GM18498 (cell line): ENCODE results near the gene AKAP13.
"Not testable (repeated sequence)": the region's sequence is repeated elsewhere in the genome, so short reads cannot be mapped to it uniquely, and the experiment has no call there.

ENCODE experiments used
- ATAC-seq: cut with Tn5 transposase; IDR thresholded peaks from one replicate; pipeline ENCODE4 v1.9.1; 2021; ENCODE audit warnings: mild to moderate bottlenecking, moderate library complexity; ENCODE audit not compliant: unreplicated experiment

AKAP13 gene

DNA sequence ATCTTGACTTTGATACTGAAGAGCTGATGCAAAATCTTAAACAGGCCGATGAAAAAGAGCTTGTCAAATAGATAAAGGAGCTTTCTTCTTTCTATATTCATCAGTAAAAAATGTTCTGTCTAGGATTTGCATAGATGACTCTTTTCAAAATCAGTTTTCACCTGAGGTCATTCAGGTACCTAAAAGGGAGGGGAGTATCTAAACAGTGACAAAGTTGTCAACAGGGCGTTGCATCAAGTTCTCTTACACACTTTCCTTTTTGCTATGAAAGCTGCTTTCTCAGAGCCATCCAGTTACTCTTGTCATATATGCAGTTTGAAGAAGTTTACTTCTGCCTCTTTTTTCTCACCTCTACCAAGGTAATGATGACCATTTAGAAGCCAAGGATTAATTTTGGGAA, 60.0 kb downstream of the AKAP13 start:
- ATAC-seq: peak; percentile 51

DNA sequence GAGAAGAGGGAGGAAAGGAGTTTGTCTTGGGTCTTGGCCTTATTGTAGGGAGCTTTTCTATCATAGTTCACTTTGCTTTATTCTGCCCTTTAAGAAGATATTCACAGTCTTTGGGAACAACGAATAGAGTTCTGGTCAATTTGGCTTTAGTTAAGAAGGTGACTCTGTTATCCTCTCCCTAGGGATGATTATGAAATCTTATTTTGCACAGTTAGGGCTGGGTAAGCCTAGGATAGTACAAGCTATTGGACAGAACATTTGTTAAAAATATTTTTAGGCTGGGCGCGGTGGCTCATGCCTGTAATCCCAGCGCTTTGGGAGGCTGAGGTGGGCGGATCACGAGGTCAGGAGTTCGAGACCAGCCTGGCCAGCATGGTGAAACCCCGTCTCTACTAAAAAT, 61.5 kb downstream of the AKAP13 start:
- not testable (repeated sequence) for ATAC-seq

DNA sequence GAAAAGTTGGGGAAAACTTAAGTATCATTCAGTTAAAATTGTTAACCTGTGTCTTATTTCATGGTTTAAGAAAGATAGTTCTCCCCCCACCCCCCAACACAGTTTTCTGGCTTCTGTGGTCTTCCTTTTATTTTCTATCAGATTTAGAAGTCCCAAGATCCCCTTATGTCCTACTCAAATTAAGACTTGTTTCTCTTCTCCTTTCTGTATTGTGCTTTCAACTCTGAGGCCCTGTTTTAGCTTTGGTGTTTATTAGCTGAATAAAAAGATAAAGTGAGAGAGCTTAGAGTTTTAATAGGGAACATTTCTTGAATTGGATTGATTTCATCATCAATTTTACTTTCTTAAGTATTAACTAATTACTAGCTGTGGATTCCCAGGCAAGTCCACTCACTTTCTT, 62.6 kb downstream of the AKAP13 start:
- ATAC-seq: peak; percentile 44

DNA sequence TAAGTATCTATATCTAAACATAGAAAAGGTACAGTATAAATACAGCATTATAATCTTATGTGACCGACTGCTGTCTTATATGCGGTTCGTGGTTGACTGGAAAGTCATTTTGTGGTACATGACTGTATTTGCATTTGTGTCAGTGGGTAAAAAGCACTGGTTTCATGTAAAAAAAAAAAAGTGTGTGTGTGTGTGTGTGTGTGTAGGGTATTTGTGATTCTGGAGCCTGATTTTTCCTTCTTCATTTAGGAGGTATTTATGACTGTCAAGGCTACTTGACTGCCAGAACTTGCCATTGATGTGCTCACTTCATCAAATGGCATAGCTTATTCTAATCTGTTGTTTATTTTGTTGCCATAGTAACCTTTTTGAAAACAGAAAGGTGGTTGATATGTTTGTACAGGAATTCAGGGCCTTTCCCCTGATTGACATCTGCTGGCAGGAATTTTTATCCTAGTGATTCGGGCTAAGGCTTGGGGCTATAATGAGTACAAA, 63.2 kb downstream of the AKAP13 start:
- ATAC-seq: peak; percentile 86

DNA sequence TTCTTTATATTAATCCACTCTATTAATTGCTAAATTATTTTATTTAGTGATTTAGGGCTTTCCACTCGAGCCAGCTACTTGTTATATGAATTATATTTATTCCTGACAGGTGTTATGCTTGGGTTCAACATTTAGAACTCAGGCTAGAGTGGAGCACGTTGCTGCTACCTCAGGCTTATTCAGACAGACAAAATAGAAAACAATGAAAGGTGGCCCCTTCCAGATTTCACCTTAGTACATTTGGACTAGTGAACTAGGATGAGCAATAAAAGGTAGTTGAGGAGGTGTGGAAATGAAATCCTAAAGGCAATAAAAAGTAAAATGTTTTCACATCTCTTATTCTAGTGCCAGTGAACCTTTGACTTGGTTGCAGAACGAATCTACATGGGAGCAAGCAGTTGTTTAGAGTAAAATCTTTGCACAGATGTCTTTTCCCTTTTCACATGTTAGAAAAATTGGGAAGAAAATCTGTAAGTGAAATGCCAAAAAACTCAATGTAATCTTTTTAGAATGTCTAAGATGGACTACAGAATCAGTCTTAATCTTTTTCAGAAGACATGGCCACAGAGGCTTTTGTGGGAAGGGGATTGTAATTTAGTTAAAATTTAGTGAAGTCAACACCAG, 63.8 kb downstream of the AKAP13 start:
- no peak for ATAC-seq

DNA sequence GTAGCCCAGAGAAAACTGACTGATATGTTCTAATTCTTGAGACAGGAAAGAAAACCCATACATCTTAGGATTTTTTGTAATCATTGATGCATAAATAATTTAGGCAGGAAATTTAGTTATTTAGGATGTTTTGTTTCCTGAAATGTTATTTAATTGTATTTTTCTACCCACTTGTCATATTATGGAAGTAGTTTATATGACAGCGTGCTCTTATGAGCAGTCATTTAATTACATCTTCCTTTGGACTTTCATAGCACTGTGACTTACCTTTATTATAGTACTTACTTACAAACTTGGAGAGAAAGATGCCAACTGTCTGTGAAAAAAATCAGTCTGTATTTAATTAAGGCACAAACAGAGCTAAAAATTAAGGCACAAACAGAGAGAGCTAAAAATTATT, 65.0 kb downstream of the AKAP13 start:
- ATAC-seq: no peak

DNA sequence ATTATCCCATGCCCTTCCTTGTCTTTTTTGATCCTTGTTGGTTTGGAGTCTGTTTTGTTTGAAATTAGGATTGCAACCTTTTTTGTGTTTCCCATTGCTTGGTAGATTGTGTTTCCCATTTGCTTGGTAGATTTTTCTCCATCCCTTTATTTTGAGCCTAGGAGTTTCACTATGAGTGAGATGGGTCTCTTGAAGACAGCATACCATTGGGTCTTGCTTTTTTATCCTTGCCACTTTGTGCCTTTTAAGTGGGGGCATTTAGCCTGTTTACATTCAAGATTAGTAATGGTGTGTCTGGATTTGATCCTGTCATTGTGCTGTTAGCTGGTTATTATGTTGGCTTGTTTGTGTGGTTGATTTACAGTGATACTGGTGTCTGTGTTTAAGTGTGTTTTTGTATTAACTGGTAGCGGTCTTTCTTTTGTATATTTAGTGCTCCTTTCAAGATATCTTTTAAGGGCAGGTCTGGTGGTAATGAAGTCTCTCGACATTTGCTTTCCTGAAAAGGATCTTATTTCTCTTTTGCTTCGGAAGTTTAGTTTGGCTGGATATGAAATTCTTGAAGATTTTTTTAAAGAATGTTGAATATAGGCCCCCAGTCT, 70.8 kb downstream of the AKAP13 start:
- no peak for ATAC-seq

DNA sequence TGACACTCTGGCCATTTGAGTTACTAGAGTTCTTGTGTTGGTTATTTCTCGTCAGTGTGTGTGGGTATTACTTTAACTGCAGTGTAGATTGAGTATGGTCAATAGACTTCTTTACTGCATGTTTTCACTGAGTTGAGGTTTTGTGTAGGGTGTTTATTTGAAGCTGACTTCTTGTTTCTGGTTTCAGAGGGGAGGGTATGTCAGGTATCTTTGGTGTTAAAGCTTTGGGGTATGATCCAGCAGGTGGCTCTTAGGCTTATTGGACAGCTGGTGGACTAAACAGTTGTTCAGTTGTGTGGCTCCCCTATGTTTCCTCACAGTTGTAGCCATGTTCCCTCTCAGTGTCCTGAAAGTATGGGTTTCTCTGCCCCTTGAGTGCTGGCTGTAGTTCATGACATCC, 72.0 kb downstream of the AKAP13 start:
- no peak for ATAC-seq

DNA sequence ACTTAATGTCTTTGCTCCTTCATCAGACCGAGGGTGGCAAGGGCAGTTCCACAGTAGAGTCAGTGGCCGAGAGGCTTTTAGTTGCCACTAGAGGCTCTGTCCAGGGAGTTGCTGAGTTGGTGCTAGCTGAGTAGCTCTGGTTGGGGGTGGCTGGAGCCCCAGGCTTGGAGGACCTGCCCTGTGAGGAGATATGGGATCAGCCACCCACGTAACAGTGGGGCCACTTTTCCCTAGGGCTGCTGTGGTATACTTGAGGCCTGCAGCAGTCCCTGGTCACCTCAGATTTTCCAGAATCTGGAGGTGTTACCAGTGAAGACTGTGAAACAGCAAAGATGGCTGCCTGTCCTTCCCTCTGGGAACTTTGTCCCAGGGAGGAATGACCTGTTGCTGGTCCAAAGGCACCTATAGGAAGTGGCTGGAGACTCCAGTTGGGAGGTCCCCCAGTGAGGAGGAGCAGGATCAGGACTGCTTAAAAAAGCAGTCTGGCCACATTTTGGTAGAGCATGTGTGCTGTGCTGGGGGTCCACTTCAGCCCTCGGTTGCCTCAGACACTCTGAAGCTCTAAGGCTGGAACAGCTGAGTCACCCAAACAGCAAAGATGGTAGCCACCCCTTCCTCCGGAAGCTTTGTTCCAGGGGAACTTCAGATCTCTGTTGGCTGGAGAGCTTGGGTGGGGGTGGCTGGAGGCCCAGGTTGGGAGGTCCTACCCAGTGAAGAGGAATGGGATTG, 72.9 kb downstream of the AKAP13 start:
- no peak for ATAC-seq

DNA sequence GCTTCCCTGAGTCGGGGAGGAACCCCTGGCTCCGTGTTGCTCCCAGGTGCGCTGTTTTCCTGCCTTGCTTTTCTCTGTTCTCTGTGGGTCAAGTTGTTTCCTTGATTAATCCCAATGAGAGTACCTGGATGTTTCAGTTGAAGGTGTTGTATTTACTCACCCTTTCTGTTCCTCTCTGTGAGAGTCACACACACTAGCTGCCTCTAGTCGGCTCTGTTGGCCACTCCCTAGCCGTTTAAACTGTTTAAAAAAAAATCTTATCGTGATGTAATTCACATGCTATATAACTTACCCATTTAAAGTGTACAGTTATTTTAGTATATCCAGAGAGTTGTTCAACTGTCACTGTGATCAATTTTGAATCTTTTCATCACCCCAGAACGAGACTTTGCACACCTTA, 74.0 kb downstream of the AKAP13 start:
- ATAC-seq: no peak

DNA sequence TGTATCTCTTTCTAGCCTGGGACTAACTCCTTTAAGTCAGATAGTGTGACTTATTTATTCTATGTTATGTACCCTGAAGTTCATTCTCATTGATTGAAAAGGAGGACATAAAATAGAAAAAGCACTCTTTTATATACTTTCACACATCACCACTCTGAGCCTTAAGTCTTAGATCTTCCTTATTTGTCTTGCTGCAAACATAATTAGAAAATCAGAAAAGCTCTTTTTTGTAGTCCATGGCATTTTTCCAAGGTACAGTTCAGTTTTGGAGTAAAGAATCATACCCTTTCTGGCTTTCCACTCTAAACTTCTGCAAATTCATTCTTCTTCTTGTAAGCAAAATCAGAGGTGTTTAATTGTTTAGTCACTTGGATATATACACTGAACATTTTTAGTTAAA, 75.5 kb downstream of the AKAP13 start:
- ATAC-seq: no peak

DNA sequence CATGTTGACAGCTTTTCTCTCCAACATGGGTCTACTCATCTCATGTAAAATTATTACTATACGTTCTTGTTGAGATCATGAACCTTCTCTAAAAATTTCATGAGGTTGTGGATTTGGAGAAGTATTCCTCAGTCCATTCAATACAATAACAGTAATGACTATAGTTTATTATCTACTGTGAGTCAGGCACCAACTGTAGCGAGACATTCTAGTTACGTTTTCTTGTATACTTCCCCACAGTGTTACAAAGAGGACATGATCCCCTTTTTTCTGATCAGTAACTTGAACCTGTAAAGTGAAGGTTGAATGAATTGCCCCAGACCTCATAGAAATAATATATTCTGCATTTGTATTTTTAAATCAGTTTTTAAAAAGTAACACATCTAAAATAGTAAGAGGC, 76.4 kb downstream of the AKAP13 start:
- ATAC-seq: peak; percentile 33

DNA sequence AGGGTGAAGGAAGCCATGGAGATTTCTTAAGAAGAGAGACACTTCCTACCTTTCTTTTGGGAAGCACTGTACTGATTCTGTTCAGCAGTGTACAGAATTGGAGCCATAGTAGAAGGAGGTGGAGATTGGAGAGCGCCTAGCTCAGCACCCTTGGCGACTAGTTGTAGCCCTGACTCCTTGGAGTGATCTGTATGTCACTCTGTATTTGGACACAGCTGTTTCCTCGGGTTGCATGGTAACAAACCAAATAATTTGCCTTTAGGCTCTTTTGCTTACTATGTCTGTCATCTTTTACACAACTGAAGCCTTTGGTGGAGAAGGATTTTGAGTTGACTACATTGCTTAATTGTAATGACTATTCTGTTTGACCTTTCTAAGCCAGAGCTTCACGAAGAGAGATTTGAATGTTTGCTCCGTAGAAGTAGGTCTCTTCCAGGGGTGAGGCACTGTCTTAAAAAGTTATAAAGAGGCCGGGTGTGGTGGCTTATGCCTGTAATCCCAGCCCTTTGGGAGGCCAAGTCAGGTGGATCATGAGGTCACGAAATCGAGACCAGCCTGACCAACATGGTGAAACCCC, 77.1 kb downstream of the AKAP13 start:
- peak; percentile 78 for ATAC-seq

DNA sequence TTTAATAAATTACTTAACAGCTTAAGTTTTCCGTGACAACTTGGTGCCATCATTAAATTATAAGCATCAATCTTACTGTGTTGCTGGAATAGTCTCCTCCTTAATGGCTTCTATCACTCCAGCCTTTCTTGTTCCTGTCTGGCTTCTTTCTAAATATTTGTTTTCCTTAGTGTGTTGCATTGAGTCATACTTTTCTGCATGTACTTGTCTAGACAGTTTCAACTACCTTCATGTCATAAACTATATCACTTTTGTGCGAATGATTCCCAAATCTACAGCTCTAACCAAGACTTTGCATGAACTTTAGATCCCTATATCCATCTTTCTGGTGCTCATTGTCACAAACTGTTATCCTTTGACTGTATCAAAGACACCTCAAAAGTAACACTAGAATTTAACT, 78.4 kb downstream of the AKAP13 start:
- ATAC-seq: no peak

DNA sequence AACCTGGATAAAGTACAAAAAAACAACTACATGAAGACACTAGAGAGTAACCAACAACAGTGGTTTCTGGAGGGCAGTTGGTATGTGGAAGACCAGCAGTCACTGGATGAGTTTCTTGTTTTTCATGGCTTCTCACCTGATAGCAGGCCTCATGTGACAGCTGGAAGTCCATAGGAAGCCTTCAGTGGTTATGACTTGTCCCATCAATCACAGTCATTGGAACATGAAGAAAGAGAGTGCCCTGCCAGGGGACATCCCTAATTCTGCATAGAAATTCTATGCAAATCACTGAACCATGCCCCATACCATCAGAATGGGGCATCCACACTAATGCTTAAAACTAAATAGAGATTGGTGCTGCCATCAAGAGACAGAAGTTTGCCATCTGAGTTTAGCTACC, 81.6 kb downstream of the AKAP13 start:
- no peak for ATAC-seq

DNA sequence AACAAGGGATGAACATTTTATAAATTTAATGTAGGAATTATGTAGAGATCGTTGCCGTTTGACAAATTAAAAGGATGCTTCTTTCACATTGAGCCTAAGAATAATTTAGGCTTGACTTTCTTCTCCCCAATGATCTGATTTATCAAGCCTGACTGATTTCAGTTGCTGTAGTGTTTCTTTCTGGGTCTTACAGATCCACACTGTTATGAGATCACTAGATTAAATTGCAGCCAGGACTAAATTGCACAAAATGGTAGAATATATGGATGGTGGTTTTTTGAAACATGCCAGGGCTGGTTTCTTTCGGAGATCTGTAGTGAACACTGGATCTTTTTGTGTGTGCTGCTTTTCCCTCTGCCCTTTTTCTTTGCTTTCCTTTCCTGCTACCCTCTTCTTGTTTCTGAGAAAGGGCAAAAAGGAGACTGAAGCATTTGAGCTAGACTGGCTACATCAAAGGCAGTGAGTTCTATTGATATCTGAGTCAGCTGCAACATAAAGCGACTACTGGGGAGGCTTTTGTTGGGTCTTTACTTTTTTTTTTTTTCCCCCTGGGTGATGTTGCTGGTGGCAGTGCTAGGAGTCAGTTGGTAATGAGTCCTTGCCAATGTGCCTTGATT, 83.0 kb downstream of the AKAP13 start:
- ATAC-seq: no peak

DNA sequence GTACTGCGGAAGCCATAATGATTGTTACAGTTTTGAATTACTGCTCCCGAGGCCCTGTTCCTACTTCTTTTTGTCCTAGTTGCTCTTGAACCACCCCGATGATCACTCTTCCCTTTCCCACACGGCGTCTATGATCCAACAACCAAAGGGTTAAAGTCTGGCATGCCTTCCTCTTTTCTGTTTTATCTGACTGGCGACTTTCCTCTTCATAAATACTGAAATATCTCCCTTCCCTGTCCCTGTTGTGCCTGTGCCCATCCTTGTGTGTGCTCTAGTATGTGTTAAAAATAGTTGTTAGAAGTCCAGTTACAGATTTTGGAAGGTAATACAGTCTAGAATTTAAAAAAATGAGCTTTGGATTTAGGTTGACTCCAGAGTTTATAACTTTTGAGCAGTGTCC, 83.6 kb downstream of the AKAP13 start:
- ATAC-seq: no peak

DNA sequence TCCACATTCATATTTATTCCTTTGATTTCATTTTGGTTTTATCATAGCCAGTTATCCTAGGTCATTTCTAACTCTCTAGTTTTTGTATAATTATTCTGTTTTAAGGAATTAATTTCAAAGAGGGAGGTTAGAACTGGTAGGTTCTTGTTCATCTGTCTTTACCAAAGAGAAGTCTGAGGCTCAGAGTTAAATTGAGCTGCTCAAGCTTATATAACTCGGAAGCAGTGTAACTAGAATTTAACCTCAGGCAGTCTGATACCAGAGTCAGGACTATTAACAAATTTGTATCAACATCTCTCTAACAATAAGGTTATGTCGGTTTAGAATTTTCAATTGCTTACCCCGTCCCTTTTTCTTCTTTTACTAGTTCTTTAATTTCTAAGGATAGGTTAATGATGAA, 84.1 kb downstream of the AKAP13 start:
- ATAC-seq: no peak

DNA sequence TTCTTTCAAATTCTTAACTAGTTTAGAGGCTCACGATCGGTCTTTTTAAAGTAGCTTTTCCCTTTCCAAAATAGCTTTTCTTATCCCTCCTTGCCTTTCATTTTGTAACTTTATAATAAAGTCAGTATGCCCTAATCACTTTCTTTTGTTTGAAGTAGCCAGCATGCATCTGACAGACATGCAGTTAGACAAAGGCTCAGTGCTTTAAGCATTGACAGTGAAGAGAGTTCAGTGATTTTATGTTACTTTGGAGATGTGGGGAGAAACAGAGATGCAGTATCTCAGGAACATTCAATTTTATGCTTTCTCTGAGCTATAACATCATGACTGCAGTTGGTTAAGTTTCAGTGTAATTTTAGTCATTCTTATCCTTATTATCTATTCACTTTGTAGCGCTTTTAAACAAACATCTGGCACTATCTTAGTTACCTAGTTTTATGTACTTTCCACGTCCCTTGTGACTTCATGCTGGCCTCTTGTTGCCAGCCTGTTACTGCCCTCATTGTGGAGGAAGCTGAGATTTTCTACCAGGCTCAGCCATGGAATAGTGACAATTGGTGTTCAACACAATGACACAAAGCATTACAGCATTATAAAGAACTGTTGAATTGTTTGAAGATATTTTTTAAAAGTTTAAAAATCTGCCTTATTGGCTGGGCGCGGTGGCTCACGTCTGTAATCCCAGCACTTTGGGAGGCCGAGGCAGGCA, 90.3 kb downstream of the AKAP13 start:
- ATAC-seq: no peak

DNA sequence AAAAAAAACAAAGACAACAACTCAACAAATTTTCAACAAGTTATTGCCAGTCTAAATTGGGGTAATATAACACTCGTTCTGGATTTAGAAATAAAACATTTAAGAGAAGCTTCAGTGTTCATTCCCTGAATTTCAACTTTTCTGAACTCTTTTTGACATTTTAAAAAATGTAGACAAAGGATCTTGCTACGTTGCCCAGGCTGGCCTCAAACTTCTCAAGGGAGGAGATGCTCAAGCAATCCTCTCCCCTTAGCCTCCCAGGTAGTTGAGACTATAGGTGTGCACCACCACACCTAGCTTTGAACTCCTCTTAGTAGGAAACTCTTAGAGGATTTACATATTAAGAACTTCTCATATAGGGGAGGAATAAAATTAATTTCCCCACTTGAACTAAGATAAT, 91.9 kb downstream of the AKAP13 start:
- ATAC-seq: no peak

DNA sequence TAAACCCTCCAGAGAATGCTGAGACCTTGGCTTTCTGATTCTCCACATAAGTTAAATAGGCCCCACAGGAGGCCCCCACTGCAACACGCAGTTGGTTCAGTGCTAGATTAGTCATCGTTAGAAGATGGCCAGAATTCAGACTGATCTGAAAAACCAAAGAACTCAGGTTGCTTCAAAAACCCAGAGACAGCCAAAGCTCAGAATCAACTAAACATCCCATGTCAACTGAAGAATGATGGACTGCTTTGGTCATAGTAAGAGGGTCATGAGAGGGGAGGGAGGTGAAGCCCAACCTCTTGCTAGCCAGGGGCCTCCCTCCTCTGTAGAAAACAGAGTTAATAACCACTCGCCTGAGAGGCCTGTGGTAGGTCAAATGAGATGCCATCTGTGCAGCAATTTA, 93.1 kb downstream of the AKAP13 start:
- peak; percentile 27 for ATAC-seq
